ENCODE data around the gene WWTR1.

- TF ChIP-seq CTCF (optimal IDR thresholded peaks at IDR 0.05 in 1 of 3, IDR thresholded peaks at IDR 0.05 in 1 of 3, conservative IDR thresholded peaks at IDR 0.05 in 1 of 3; ENCODE audit: extremely low read depth in 1 of 3, insufficient read depth in 2 of 3, low read length in 3 of 3): no peak
- TF ChIP-seq EZH2 (IDR thresholded peaks at IDR 0.05; ENCODE audit: low read length): no peak
These were observed 103.9 kb downstream of the WWTR1 start for GRCh38 chr3:149553781-149554451.
